Esophagus muscularis mucosa (tissue), 4 donors: Measurements from ENCODE around the gene NKD2.

Experiments used
- EP300 ChIP-seq: sonication (generic); formaldehyde crosslinking; IDR thresholded peaks from one replicate; pipeline ENCODE4 v1.6.1; 2017; ENCODE audit warnings: antibody characterized with exemption
- POLR2A ChIP-seq: fragments of 450-650 bp; IDR thresholded peaks from one replicate; pipeline ENCODE4 v1.6.1; 2017; ENCODE audit warnings: antibody characterized with exemption, moderate library complexity, mild to moderate bottlenecking, low read depth
- TF ChIP-seq, protein P1 (sequence below), 3 experiments: fragments of 200-600 bp in 2 of 3; fragments of 450-650 bp in 1 of 3; sonication (generic) in 2 of 3; IDR thresholded peaks; one replicate each; pipeline ENCODE4 v1.5.1; 2017 to 2019; ENCODE audit warnings: antibody characterized with exemption in 3 of 3, mild to moderate bottlenecking in 2 of 3, moderate library complexity in 1 of 3

DNA sequence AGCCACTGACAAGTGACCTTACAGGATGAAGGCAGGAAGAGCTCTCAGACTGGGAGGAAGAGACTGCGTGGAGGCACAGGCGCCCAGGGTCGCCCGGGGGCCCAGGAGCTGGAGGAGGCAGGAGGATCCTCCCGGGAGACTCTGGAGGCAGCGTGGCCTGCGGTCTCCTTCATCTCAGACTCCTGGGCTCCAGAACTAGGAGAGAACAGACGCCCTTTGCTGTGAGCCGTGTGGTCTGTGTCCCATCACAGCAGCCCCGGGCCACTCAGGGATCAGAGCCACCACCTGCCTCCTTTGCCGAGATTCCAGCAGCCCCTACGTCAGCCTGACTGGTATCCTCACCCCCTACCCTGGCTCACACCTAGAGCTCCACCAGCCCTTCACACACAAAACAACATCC, 58.1 kb downstream of the NKD2 start:
- TF ChIP-seq, protein P1, sequence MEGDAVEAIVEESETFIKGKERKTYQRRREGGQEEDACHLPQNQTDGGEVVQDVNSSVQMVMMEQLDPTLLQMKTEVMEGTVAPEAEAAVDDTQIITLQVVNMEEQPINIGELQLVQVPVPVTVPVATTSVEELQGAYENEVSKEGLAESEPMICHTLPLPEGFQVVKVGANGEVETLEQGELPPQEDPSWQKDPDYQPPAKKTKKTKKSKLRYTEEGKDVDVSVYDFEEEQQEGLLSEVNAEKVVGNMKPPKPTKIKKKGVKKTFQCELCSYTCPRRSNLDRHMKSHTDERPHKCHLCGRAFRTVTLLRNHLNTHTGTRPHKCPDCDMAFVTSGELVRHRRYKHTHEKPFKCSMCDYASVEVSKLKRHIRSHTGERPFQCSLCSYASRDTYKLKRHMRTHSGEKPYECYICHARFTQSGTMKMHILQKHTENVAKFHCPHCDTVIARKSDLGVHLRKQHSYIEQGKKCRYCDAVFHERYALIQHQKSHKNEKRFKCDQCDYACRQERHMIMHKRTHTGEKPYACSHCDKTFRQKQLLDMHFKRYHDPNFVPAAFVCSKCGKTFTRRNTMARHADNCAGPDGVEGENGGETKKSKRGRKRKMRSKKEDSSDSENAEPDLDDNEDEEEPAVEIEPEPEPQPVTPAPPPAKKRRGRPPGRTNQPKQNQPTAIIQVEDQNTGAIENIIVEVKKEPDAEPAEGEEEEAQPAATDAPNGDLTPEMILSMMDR (IDR thresholded peaks at IDR 0.05) = no peak
- no peak for TF ChIP-seq POLR2A
- TF ChIP-seq EP300 = no peak
